SK-N-SH (cell line): ENCODE measurements around the gene ZMIZ1. TPM values are rescaled to one million over a fixed set of nuclear protein-coding genes. Genes with fewer than 3 reads are reported as not detected.

Source experiments
- CHD2 ChIP-seq: fragments of 150-350 bp; IDR thresholded peaks from 2 replicates; pipeline ENCODE4 v1.6.1; 2018; ENCODE audit warnings: low read length; ENCODE audit not compliant: partially characterized antibody
- EZH2phosphoT487 ChIP-seq: fragments of 200-600 bp; sonication (generic); IDR thresholded peaks from 2 replicates; pipeline ENCODE4 v1.6.1; 2017; ENCODE audit warnings: low read depth, mixed run types, mild to moderate bottlenecking, antibody characterized with exemption, moderate library complexity, borderline replicate concordance
- FOSL2 ChIP-seq: IDR thresholded peaks from 2 replicates; pipeline ENCODE4 v1.4.0; 2012; ENCODE audit warnings: low read depth, mild to moderate bottlenecking, moderate library complexity, borderline replicate concordance
- FOXJ3 ChIP-seq: sonication (generic); formaldehyde crosslinking; IDR thresholded peaks from 2 replicates; pipeline ENCODE4 v1.5.1; 2020; ENCODE audit warnings: mild to moderate bottlenecking, missing genetic modification reagents
- FOXM1 ChIP-seq: IDR thresholded peaks from 2 replicates; pipeline ENCODE4 v1.4.0; 2012; ENCODE audit warnings: low read depth, mild to moderate bottlenecking
- GATA2 ChIP-seq: sonication (generic); formaldehyde crosslinking; IDR thresholded peaks from 2 replicates; pipeline ENCODE4 v1.5.0; 2020; ENCODE audit warnings: mild to moderate bottlenecking, missing genetic modification reagents
- IRF3 ChIP-seq: fragments of 150-350 bp; IDR thresholded peaks from 2 replicates; pipeline ENCODE4 v1.6.1; 2016; ENCODE audit warnings: mild to moderate bottlenecking, low read depth, low read length
- JUND ChIP-seq: IDR thresholded peaks from 2 replicates; pipeline ENCODE4 v1.4.0; 2012
- MAX ChIP-seq: IDR thresholded peaks from 2 replicates; pipeline ENCODE4 v1.4.0; 2012; ENCODE audit warnings: low read depth
- MEF2A ChIP-seq: IDR thresholded peaks from 2 replicates; pipeline ENCODE4 v1.4.0; 2012; ENCODE audit warnings: low read depth, borderline replicate concordance
- NRF1 ChIP-seq: IDR thresholded peaks from 2 replicates; pipeline ENCODE4 v1.6.1; 2012; ENCODE audit warnings: low read depth, mild to moderate bottlenecking, low read length
- RAD21 ChIP-seq: IDR thresholded peaks from 2 replicates; pipeline ENCODE4 v1.6.1; 2012; ENCODE audit warnings: mild to moderate bottlenecking, low read length
- RFX5 ChIP-seq: IDR thresholded peaks from 2 replicates; pipeline ENCODE4 v1.6.1; 2012; ENCODE audit warnings: mild to moderate bottlenecking, improper control_type of control experiment, low read length
- SMC3 ChIP-seq: IDR thresholded peaks from 2 replicates; pipeline ENCODE4 v1.6.1; 2012; ENCODE audit warnings: low read depth, low read length, improper control_type of control experiment
- TAF1 ChIP-seq: IDR thresholded peaks from 2 replicates; pipeline ENCODE4 v1.6.1; 2012; ENCODE audit warnings: low read depth, mild to moderate bottlenecking, low read length, moderate library complexity, borderline replicate concordance
- TEAD4 ChIP-seq: IDR thresholded peaks from 2 replicates; pipeline ENCODE4 v1.4.0; 2012; ENCODE audit warnings: mild to moderate bottlenecking, borderline replicate concordance; ENCODE audit not compliant: insufficient read depth
- YY1 ChIP-seq: IDR thresholded peaks from 2 replicates; pipeline ENCODE4 v1.4.0; 2012; ENCODE audit warnings: low read depth, mild to moderate bottlenecking
- ZBTB33 ChIP-seq: IDR thresholded peaks from 2 replicates; pipeline ENCODE4 v1.4.0; 2012; ENCODE audit warnings: low read depth, borderline replicate concordance
- polyA plus RNA-seq, 3 experiments: library from polyadenylated mRNA; depleted of rRNA; stranded (reverse); fragments of >200 nt; gene quantifications; 2 replicates each; pipeline ENCODE4 v1.2.3, GENCODE V29; 2012
- TF ChIP-seq, protein P1 (sequence below): IDR thresholded peaks from 2 replicates; pipeline ENCODE4; 2012
- TF ChIP-seq, protein P2 (sequence below): fragments of 200-600 bp; sonication (generic); IDR thresholded peaks from 2 replicates; pipeline ENCODE4 v1.6.1; 2017; ENCODE audit warnings: antibody characterized with exemption, mild to moderate bottlenecking, moderate library complexity
- TF ChIP-seq, protein P3 (sequence below): fragments of 150-350 bp; IDR thresholded peaks from 2 replicates; pipeline ENCODE4 v1.6.1; 2017; ENCODE audit warnings: antibody characterized with exemption, low read length, low read depth, borderline replicate concordance

ZMIZ1 gene
- polyA plus RNA-seq, 1 of the 3 experiments (the other 2 are of a cell fraction) = 23.5 TPM

- TF ChIP-seq RAD21 = peak; percentile 24
- TF ChIP-seq ZBTB33 = no peak
- TF ChIP-seq FOXM1 = no peak
- peak; percentile 73 for TF ChIP-seq CHD2
- no peak for TF ChIP-seq IRF3
- TF ChIP-seq MEF2A = no peak
- no peak for TF ChIP-seq MAX
- TF ChIP-seq, protein P1, sequence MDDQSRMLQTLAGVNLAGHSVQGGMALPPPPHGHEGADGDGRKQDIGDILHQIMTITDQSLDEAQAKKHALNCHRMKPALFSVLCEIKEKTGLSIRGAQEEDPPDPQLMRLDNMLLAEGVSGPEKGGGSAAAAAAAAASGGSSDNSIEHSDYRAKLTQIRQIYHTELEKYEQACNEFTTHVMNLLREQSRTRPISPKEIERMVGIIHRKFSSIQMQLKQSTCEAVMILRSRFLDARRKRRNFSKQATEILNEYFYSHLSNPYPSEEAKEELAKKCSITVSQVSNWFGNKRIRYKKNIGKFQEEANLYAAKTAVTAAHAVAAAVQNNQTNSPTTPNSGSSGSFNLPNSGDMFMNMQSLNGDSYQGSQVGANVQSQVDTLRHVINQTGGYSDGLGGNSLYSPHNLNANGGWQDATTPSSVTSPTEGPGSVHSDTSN = peak; percentile 78
- no peak for TF ChIP-seq YY1
- TF ChIP-seq, protein P2, sequence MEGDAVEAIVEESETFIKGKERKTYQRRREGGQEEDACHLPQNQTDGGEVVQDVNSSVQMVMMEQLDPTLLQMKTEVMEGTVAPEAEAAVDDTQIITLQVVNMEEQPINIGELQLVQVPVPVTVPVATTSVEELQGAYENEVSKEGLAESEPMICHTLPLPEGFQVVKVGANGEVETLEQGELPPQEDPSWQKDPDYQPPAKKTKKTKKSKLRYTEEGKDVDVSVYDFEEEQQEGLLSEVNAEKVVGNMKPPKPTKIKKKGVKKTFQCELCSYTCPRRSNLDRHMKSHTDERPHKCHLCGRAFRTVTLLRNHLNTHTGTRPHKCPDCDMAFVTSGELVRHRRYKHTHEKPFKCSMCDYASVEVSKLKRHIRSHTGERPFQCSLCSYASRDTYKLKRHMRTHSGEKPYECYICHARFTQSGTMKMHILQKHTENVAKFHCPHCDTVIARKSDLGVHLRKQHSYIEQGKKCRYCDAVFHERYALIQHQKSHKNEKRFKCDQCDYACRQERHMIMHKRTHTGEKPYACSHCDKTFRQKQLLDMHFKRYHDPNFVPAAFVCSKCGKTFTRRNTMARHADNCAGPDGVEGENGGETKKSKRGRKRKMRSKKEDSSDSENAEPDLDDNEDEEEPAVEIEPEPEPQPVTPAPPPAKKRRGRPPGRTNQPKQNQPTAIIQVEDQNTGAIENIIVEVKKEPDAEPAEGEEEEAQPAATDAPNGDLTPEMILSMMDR = no peak
- TF ChIP-seq EZH2phosphoT487 = no peak
- TF ChIP-seq, protein P3, sequence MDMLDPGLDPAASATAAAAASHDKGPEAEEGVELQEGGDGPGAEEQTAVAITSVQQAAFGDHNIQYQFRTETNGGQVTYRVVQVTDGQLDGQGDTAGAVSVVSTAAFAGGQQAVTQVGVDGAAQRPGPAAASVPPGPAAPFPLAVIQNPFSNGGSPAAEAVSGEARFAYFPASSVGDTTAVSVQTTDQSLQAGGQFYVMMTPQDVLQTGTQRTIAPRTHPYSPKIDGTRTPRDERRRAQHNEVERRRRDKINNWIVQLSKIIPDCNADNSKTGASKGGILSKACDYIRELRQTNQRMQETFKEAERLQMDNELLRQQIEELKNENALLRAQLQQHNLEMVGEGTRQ = no peak; the same call in 1 of the 2 replicates
- TF ChIP-seq TAF1 = no peak
- TF ChIP-seq TEAD4 = 0 out of 2 replicates have a peak, but pooled peaks have one; percentile 12
- TF ChIP-seq GATA2 (CRISPR knock-in tag) = peak; percentile 96
- TF ChIP-seq JUND = no peak
- peak; percentile 92 for TF ChIP-seq FOXJ3 (CRISPR knock-in tag)
- no peak for TF ChIP-seq NRF1
- 0 out of 2 replicates have a peak, but pooled peaks have one; percentile 36 for TF ChIP-seq FOSL2
- TF ChIP-seq SMC3 = peak; percentile 14; the same call in 1 of the 2 replicates
- no peak for TF ChIP-seq RFX5
Measured at GRCh38 chr10:79223091-79224048, 154.6 kb downstream of the ZMIZ1 start (continued).
